ENCODE results near the gene FOXN3. TPM values are rescaled to one million over a fixed set of nuclear protein-coding genes. Genes with fewer than 3 reads are reported as not detected.

Gene FOXN3
- total RNA-seq, 1 experiment from 2014 or later, result 125 TPM

- peaks cover 41 to 52% of the 10 kb centered on the region in 2 experiments for H3K4me1 Mint-ChIP-seq
- no peak overlapping the region for H3K56ac ChIP-seq (ENCODE audit: insufficient read length, low read depth, low read length)
- no peaks in the 10 kb centered on the region for H3K23me2 ChIP-seq (ENCODE audit: insufficient read length, low read depth, low read length, poor library complexity, severe bottlenecking)
- H3K79me2 ChIP-seq (ENCODE audit: insufficient read depth, low read length), result peaks cover 81% of the 10 kb centered on the region
- peak overlapping the region in 1 of 2 experiments; percentile 42; a peak in 1 of 5 replicates for H3K4me3 Mint-ChIP-seq
- peak overlapping the region; percentile 24 to 89 (median 52); a peak in 5 of 7 replicates for H3K27ac Mint-ChIP-seq
- no peak overlapping the region for H2BK20ac ChIP-seq (ENCODE audit: low read depth, low read length, poor library complexity, severe bottlenecking)
- no peak overlapping the region for H2AK5ac ChIP-seq (ENCODE audit: insufficient read length, low read length)
- H3K79me1 ChIP-seq (ENCODE audit: insufficient read depth, low read depth, low read length, poor library complexity, severe bottlenecking), result peaks cover 17% of the 10 kb centered on the region
- H3K27me3 ChIP-seq (ENCODE audit: insufficient read depth, low read length), result no peaks in the 10 kb centered on the region
- peaks cover 12% of the 10 kb centered on the region; the same call in 1 of the 2 replicates for H3K4me1 ChIP-seq (ENCODE audit: insufficient read depth, low read length)
- H3K23ac ChIP-seq (ENCODE audit: insufficient read length, low read depth, low read length), result no peak overlapping the region
- no peak overlapping the region for H3T11ph ChIP-seq (ENCODE audit: low read length)
- no peak overlapping the region for H2BK12ac ChIP-seq (ENCODE audit: insufficient read length, low read depth, low read length)
- H2BK15ac ChIP-seq (ENCODE audit: low read depth, low read length), result no peak overlapping the region
- H3K36me3 Mint-ChIP-seq (ENCODE audit: insufficient read depth in 1 of 3, low read depth in 3 of 3), result peaks cover 49 to 90% (median 52%) of the 10 kb centered on the region in 3 experiments
- no peak overlapping the region for H2BK120ac ChIP-seq (ENCODE audit: low read depth, low read length, poor library complexity, severe bottlenecking)
- no peak for DNase-seq
- peaks cover 2% of the 10 kb centered on the region for H4K20me1 ChIP-seq (ENCODE audit: control insufficient read depth, insufficient read depth, insufficient read length)
- no peak overlapping the region for H2BK5ac ChIP-seq (ENCODE audit: insufficient read length, low read length)
- H2AFZ ChIP-seq (ENCODE audit: low read length), result no peak overlapping the region
- H3K9me3 Mint-ChIP-seq, result peaks cover 14 to 20% of the 10 kb centered on the region in 2 experiments; a peak in 4 of 5 replicates
- WGBS (ENCODE audit: extremely low coverage, insufficient read length, low lambda C conversion rate), result no CpG with 5 or more reads among the region's 14 CpGs
- H3K14ac ChIP-seq (ENCODE audit: insufficient read depth, low read length), result no peak overlapping the region
- no peak overlapping the region for H3K18ac ChIP-seq (ENCODE audit: insufficient read length, low read depth, low read length)
- no peak overlapping the region for H3K9ac ChIP-seq (ENCODE audit: extremely low read depth, insufficient read length, low read length)
- H3K9me3 ChIP-seq (ENCODE audit: control insufficient read depth, low read depth, low read length), result no peaks in the 10 kb centered on the region
- no peak overlapping the region for H3K4me2 ChIP-seq (ENCODE audit: insufficient read depth, insufficient read length, low read length)
- H4K91ac ChIP-seq (ENCODE audit: insufficient read length, low read depth, low read length), result no peak overlapping the region
- H3K4ac ChIP-seq (ENCODE audit: low read depth, low read length), result no peak overlapping the region
- H3K27me3 Mint-ChIP-seq (ENCODE audit: low read depth), result no peaks in the 10 kb centered on the region
- H3K27ac ChIP-seq (ENCODE audit: insufficient read length, low read depth, low read length), result no peak overlapping the region
- no peak overlapping the region for H4K8ac ChIP-seq (replicated peaks; ENCODE audit: insufficient read length, low read depth, low read length)
- no peak for TF ChIP-seq CTCF (conservative IDR thresholded peaks at IDR 0.05)
- no peak overlapping the region for H4K5ac ChIP-seq (ENCODE audit: insufficient read length, low read depth, low read length)
Measured at GRCh38 chr14:89408907-89409700, 7.9 kb downstream of the FOXN3 start.
